HepG2 (cell line): ENCODE measurements around the gene VKORC1L1. TPM values are rescaled to one million over a fixed set of nuclear protein-coding genes. Genes with fewer than 3 reads are reported as not detected.
"Not testable (repeated sequence)": the region's sequence is repeated elsewhere in the genome, so short reads cannot be mapped to it uniquely, and the experiment has no call there.

Experiments used
- ATAC-seq: fragments of 200-7000 bp; cut with Tn5 transposase; 3 replicates; pipeline ENCODE4 v1.9.1; 2020; ENCODE audit warnings: mild to moderate bottlenecking, moderate library complexity
- BruUV-seq: library from RNA; stranded (reverse); fragments of 400-500 nt; replicated peaks from 2 replicates; lab custom pipeline; 2021; lab: Mats Ljungman, UMichigan
- CTCF ChIA-PET: fragments of 300-600 bp; formaldehyde crosslinking; extraction: SDS; loops from one replicate; lab custom pipeline; 2021; ENCODE audit warnings: low total read pairs, inconsistent platforms, low intra/inter-chr PET ratio; lab: Yijun Ruan, JAX
- POLR2A ChIA-PET: fragments of 350-600 bp; sonication (Branson Sonifier 250); formaldehyde crosslinking; loops from one replicate; lab custom pipeline; 2020; ENCODE audit warnings: antibody characterized with exemption, inconsistent platforms; lab: Yijun Ruan, JAX
- DNase-seq: peaks from one replicate; pipeline ENCODE4 v3.0.0-alpha.2; 2015; ENCODE audit warnings: low spot score
- FAIRE-seq: peaks from 3 replicates; lab custom pipeline; 2011; peaks lifted over from hg19 to GRCh38; lab: Jason Lieb, UNC
- H2AFZ ChIP-seq: one replicate; pipeline ENCODE4 v1.6.1; 2011; ENCODE audit warnings: low read length, inconsistent platforms
- H3K27ac ChIP-seq: fragments of 300-600 bp; 3 replicates; pipeline ENCODE4 v1.8.0; 2011; ENCODE audit warnings: mixed run types, mild to moderate bottlenecking, mixed read lengths, low read length, inconsistent platforms; ENCODE audit not compliant: insufficient read depth; ENCODE audit errors: extremely low read length
- H3K27me3 ChIP-seq, 2 experiments: fragments of 200-600 bp in 1 of 2; 2 replicates in 1 of 2; 3 replicates in 1 of 2; pipeline versions ENCODE4 v1.6.0 to v1.8.0; 2011; ENCODE audit warnings: low read length in 2 of 2, mild to moderate bottlenecking in 2 of 2, moderate library complexity in 2 of 2, inconsistent platforms in 1 of 2; ENCODE audit not compliant: insufficient read depth in 2 of 2, control insufficient read depth in 1 of 2
- H3K36me3 ChIP-seq, 2 experiments: fragments of 200-600 bp in 1 of 2; replicated peaks in 1 of 2; 2 replicates in 1 of 2; 3 replicates in 1 of 2; pipeline versions ENCODE4 v1.5.1 to v1.8.0; 2011; ENCODE audit warnings: low read length in 2 of 2, inconsistent platforms in 1 of 2; ENCODE audit not compliant: insufficient read depth in 2 of 2, control insufficient read depth in 1 of 2
- H3K4me1 ChIP-seq: 2 replicates; pipeline ENCODE4 v1.5.1; 2012; ENCODE audit warnings: low read length, inconsistent platforms; ENCODE audit not compliant: insufficient read depth
- H3K4me2 ChIP-seq: 2 replicates; pipeline ENCODE4 v1.6.0; 2011; ENCODE audit warnings: low read depth, low read length, inconsistent platforms
- H3K4me3 ChIP-seq, 3 experiments: fragments of 200-600 bp in 1 of 3; sonication (generic), shearing (Covaris generic) in 1 of 3; replicated peaks in 1 of 3; 2 replicates each; pipeline ENCODE4 v1.5.1; 2011 to 2016; ENCODE audit warnings: low read length in 3 of 3, inconsistent platforms in 2 of 3, low read depth in 2 of 3, mild to moderate bottlenecking in 2 of 3, control low read depth in 1 of 3, mixed read lengths in 1 of 3; ENCODE audit not compliant: insufficient read depth in 1 of 3
- H3K79me2 ChIP-seq: one replicate; pipeline ENCODE4 v1.6.1; 2011; ENCODE audit warnings: low read length, inconsistent platforms; ENCODE audit not compliant: insufficient read depth
- H3K9ac ChIP-seq: 2 replicates; pipeline ENCODE4 v1.6.0; 2011; ENCODE audit warnings: mild to moderate bottlenecking, low read depth, low read length, inconsistent platforms; ENCODE audit not compliant: insufficient read depth
- H3K9me3 ChIP-seq: 2 replicates; pipeline ENCODE4 v1.5.1; 2012; ENCODE audit warnings: mild to moderate bottlenecking, low read length
- H4K20me1 ChIP-seq: 2 replicates; pipeline ENCODE4 v1.6.0; 2011; ENCODE audit warnings: inconsistent platforms, mild to moderate bottlenecking, low read length, moderate library complexity; ENCODE audit not compliant: insufficient read depth
- MEF2D ChIP-seq: sonication (generic); formaldehyde crosslinking; IDR thresholded peaks from 2 replicates; pipeline ENCODE4 v1.5.1; 2020; ENCODE audit warnings: mild to moderate bottlenecking, missing genetic modification reagents
- ZNF263 ChIP-seq: sonication (generic); formaldehyde crosslinking; IDR thresholded peaks from 2 replicates; pipeline ENCODE4 v1.4.0; 2020; ENCODE audit warnings: missing genetic modification reagents
- ZNF512 ChIP-seq: sonication (generic); formaldehyde crosslinking; IDR thresholded peaks from 2 replicates; pipeline ENCODE4 v1.4.0; 2020; ENCODE audit warnings: mild to moderate bottlenecking, missing genetic modification reagents
- WGBS: methylation state at CpG from one replicate; pipeline ENCODE4 v1.1.6; 2017; ENCODE audit warnings: low lambda C conversion rate; 5-methylcytosine and 5-hydroxymethylcytosine counted together
- in situ Hi-C: cut with HindIII; loops from 2 replicates; pipeline ENCODE4 v1.10.0; 2017; ENCODE audit warnings: low pct_unique_long_range_greater_than_20kb; ENCODE audit not compliant: extremely low pct_ligation_motif_present
- intact Hi-C: fragments of 100-400 bp; cut with micrococcal nuclease; formaldehyde crosslinking; loops from one replicate; pipeline ENCODE4 v1.10.0; 2022; ENCODE audit not compliant: unreplicated experiment
- polyA plus RNA-seq, 8 experiments: library from polyadenylated mRNA; depleted of rRNA in 3 of 8; stranded (reverse) in 7 of 8; unstranded in 1 of 8; fragments of >200 nt; fragmentation: Illumina TruSeq in 4 of 8; extraction: Trizol in 4 of 8; gene quantifications; 2 replicates each; pipeline versions ENCODE4 v1.2.1 to v1.2.3, GENCODE V29; 2011 to 2016; ENCODE audit warnings: low read depth in 4 of 8, missing spikeins in 1 of 8, mixed read lengths in 1 of 8; ENCODE audit not compliant: insufficient read depth in 1 of 8
- total RNA-seq, 5 experiments: library from RNA; depleted of rRNA; stranded (reverse); fragments of >200 nt; fragmentation: Illumina TruSeq; extraction: Trizol; gene quantifications; 2 replicates each; pipeline ENCODE4 v1.2.3, GENCODE V29; 2016; ENCODE audit warnings: low read depth in 1 of 5

Gene VKORC1L1
- total and polyA plus RNA-seq, 2 of the 13 experiments (the other 11 are each of a cell fraction or from before 2014, with no cell fraction given), result 13.9 to 16.5 TPM

- Histone ChIP-seq H3K9ac (no peak overlapping the region), H3K79me2 (no peaks in the 10 kb centered on the region), H2AFZ (no peak overlapping the region), H3K4me2 (no peak overlapping the region), H3K4me3 (no peak overlapping the region), H3K27ac (no peak overlapping the region), H3K27me3 (no peaks in the 10 kb centered on the region), H3K4me1 (peaks cover 6% of the 10 kb centered on the region), H4K20me1 (no peaks in the 10 kb centered on the region), H3K36me3 (no peaks in the 10 kb centered on the region), H3K9me3 (no peaks in the 10 kb centered on the region)
- ChIA-PET CTCF (no interaction called here), POLR2A (interaction anchor here (0.6 kb wide), 1 partner anchor 136 kb away, joined by 4 read pairs; no protein-coding TSS in a partner anchor)
- WGBS, result 56% methylated on average over 4 of the region's 4 CpGs
- ATAC-seq, result no peak
- peak; percentile 35; the same call in 1 of the 2 replicates for TF ChIP-seq ZNF512 (CRISPR knock-in tag)
- TF ChIP-seq MEF2D, result no peak
- DNase-seq, result no peak
- FAIRE-seq, result no peak
- BruUV-seq, result no TSS peak
- in situ Hi-C loops, result no loop called here
- intact Hi-C loops, result no loop called here
Measured at GRCh38 chr7:65846008-65846570, 26.8 kb upstream of the VKORC1L1 start.

DNA sequence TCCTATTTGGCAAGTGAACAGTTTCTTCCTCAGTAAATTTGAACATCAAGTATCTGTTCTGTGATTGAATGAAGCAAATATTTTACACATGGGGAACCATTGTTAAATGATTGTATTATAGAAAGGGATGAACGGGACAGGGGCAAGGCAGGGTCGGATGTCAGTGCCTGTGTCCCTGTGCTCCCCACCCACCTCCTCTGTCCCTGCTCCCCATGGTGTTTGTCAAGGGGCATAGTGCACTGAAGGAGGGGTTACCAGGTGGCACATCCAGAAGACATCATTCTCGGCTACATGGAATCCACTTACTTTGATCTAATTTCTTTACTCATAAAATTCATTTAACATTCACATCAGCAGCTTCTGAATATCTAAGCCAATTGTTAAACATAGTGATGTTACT is 19.4 kb upstream of the VKORC1L1 start:
- peaks cover 41% of the 10 kb centered on the region for H3K4me1 ChIP-seq
- POLR2A ChIA-PET, result not testable (repeated sequence)
- ATAC-seq, result peak; percentile 56

More for the DNA sequence above, 19.4 kb upstream of the VKORC1L1 start:
- H3K27me3 ChIP-seq, intact Hi-C loops, H3K27ac ChIP-seq, CTCF ChIA-PET, H4K20me1 ChIP-seq, H3K9ac ChIP-seq, in situ Hi-C loops, BruUV-seq, H3K9me3 ChIP-seq, H2AFZ ChIP-seq, FAIRE-seq, DNase-seq, H3K36me3 ChIP-seq, H3K79me2 ChIP-seq, H3K4me3 ChIP-seq: not testable (repeated sequence)
- peak overlapping the region; percentile 73; the same call in 1 of the 2 replicates for H3K4me2 ChIP-seq
- 6% methylated on average over 3 of the region's 3 CpGs for WGBS
- TF ChIP-seq ZNF263, result 0 out of 2 replicates have a peak, but pooled peaks have one; percentile 59
